ENCODE data around the gene SPOP. TPM values are rescaled to one million over a fixed set of nuclear protein-coding genes. Genes with fewer than 3 reads are reported as not detected.

The SPOP gene
- total and polyA plus RNA-seq, 8 donors = 14.2 to 42.3 (median 30.8) TPM

GRCh38 chr17:49629447-49629846 is 48.5 kb downstream of the SPOP start:
- ATAC-seq = no peak
- DNase-seq = no peak
- Histone ChIP-seq H3K4me3 (no peak overlapping the region), H3K36me3 (no peaks in the 10 kb centered on the region), H3K27me3 (no peaks in the 10 kb centered on the region), H3K27ac (no peak overlapping the region), H3K9me3 (no peaks in the 10 kb centered on the region), H3K4me1 (peaks cover 12 to 29% (median 25%) of the 10 kb centered on the region in 3 donors)
- FAIRE-seq = no peak
- intact Hi-C loops (cut with DNase I) = loop anchor here in 1 of 3 donors (5.0 kb wide), 1 partner anchor 52 kb away; the partner anchor contains the start of gene NXPH3
- TF ChIP-seq, protein P1, sequence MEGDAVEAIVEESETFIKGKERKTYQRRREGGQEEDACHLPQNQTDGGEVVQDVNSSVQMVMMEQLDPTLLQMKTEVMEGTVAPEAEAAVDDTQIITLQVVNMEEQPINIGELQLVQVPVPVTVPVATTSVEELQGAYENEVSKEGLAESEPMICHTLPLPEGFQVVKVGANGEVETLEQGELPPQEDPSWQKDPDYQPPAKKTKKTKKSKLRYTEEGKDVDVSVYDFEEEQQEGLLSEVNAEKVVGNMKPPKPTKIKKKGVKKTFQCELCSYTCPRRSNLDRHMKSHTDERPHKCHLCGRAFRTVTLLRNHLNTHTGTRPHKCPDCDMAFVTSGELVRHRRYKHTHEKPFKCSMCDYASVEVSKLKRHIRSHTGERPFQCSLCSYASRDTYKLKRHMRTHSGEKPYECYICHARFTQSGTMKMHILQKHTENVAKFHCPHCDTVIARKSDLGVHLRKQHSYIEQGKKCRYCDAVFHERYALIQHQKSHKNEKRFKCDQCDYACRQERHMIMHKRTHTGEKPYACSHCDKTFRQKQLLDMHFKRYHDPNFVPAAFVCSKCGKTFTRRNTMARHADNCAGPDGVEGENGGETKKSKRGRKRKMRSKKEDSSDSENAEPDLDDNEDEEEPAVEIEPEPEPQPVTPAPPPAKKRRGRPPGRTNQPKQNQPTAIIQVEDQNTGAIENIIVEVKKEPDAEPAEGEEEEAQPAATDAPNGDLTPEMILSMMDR (IDR thresholded peaks at IDR 0.05) = no peak

DNA sequence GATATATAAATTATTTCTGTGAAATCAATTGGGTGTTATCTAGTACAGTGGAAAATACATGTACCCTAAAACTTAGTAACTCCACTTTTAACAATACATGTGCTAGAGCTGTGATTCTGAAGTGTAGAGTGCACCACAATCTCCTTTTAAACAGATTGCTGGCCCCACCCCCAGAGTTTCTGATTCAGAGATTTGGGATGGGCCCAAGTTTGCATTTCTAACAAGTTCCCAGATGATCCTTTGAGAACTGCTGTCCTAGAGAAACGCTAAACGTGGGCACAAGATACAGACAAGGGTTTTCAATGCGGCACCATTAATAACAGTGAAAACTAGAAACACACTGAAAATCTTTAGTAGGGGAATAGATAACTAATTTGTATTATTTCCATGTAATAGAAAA is 53.0 kb downstream of the SPOP start:
- WGBS, 2 donors = 71 to 76% methylated on average over 3 of the region's 3 CpGs

GRCh38 chr17:49621946-49622529 is 55.9 kb downstream of the SPOP start:
- no peak for FAIRE-seq

More for the DNA sequence above, 53.0 kb downstream of the SPOP start:
- no peak for ATAC-seq
- H3K27ac ChIP-seq = no peak overlapping the region
- intact Hi-C loops (cut with DNase I) = loop anchor here in 1 of 3 donors (5.0 kb wide), 1 partner anchor 48 kb away; the partner anchor contains the start of gene NXPH3
- H3K9me3 ChIP-seq = no peaks in the 10 kb centered on the region
- TF ChIP-seq, protein P1 (IDR thresholded peaks at IDR 0.05) = no peak
- H3K27me3 ChIP-seq = no peaks in the 10 kb centered on the region
- H3K4me3 ChIP-seq = no peak overlapping the region
- no peak for DNase-seq
- FAIRE-seq = no peak
- peaks cover 0 to 9% (median 7%) of the 10 kb centered on the region in 3 donors for H3K4me1 ChIP-seq
- H3K36me3 ChIP-seq = peaks cover 0 to 22% (median 10%) of the 10 kb centered on the region in 3 donors

DNA sequence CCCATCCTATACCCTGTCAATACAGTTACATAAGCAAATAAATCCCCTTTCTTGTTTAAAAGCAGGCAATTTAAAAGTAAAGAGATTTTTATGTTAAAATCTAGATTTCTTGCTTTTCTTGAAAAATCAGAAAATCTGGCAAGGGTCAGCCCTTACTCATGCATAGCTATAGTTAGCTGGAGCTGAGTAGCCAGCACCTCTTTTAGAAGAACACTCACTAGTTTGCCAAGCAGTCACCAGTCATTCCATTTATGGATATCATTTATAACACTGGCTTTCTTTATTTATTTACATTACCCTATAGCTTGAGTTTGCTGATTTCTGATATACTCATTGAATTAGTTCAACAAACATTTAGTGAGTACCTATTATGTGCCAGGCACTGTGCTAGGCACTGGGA is 56.5 kb downstream of the SPOP start:
- Histone ChIP-seq H3K27ac (no peak overlapping the region), H3K27me3 (no peaks in the 10 kb centered on the region), H3K4me3 (no peak overlapping the region), H3K4me1 (peaks cover 0 to 5% (median 4%) of the 10 kb centered on the region in 3 donors), H3K9me3 (no peaks in the 10 kb centered on the region), H3K36me3 (peaks cover 0 to 38% (median 16%) of the 10 kb centered on the region in 3 donors)
- no peak for DNase-seq
- no peak for FAIRE-seq
- intact Hi-C loops (cut with DNase I) = no loop called here
- ATAC-seq = no peak
- TF ChIP-seq, protein P1 (IDR thresholded peaks at IDR 0.05) = no peak

More at GRCh38 chr17:49621946-49622529, 55.9 kb downstream of the SPOP start:
- 71 to 78% methylated on average over 2 of the region's 2 CpGs for WGBS, 2 donors
- Histone ChIP-seq H3K27ac (no peak overlapping the region), H3K36me3 (peaks cover 0 to 38% (median 16%) of the 10 kb centered on the region in 3 donors), H3K27me3 (no peaks in the 10 kb centered on the region), H3K9me3 (no peaks in the 10 kb centered on the region), H3K4me3 (no peak overlapping the region), H3K4me1 (peaks cover 0 to 3% (median 1%) of the 10 kb centered on the region in 3 donors)
- TF ChIP-seq, protein P1 (IDR thresholded peaks at IDR 0.05) = no peak
- DNase-seq (no peak), ATAC-seq (no peak)
- intact Hi-C loops (cut with DNase I) = no loop called here

DNA sequence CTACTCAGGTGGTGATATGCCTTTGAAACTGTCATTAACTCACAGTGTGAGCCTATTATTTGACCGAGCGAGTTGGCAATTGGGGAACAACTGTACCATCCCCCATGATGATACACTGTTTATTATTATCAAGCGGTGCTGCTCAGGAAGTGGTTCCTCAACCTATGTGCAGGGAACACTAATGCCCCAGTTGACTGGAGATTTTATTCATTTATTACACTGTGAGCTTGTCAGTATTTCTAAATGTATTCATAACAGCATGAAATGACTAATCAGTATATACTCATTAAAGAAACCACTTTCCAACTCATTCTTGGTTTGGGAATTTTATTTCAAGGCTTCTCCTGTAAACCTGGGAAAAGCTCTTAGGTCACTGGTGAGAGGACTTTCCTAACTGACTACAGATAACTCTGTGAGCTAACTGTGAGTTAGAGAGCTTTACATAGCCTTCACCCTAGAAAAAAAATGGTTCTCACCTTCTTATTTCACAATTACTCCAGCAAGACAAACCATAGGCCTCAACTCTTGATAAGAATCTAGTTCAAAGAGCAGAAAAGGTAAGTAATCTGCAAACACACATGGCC is 59.8 kb downstream of the SPOP start:
- 93 to 96% methylated on average over 3 of the region's 3 CpGs for WGBS, 2 donors
- Histone ChIP-seq H3K27ac (no peak overlapping the region), H3K36me3 (peaks cover 0 to 46% (median 16%) of the 10 kb centered on the region in 3 donors)

More for the DNA sequence above, 59.8 kb downstream of the SPOP start:
- DNase-seq (no peak), FAIRE-seq (no peak), ATAC-seq (no peak)
- H3K4me3 ChIP-seq = no peak overlapping the region
- H3K4me1 ChIP-seq = peaks cover under 1 to 8% (median 7%) of the 10 kb centered on the region in 3 donors
- no peaks in the 10 kb centered on the region for H3K27me3 ChIP-seq
- intact Hi-C loops (cut with DNase I) = no loop called here
- TF ChIP-seq, protein P1 (IDR thresholded peaks at IDR 0.05) = no peak
- H3K9me3 ChIP-seq = no peaks in the 10 kb centered on the region
